ENCODE measurements around the gene FOXP1. TPM values are rescaled to one million over a fixed set of nuclear protein-coding genes. Genes with fewer than 3 reads are reported as not detected.

The FOXP1 gene
- total and polyA plus RNA-seq, 2 donors (not counting 1 experiment from before 2014, with no cell fraction given), result 70.3 to 101 TPM

GRCh38 chr3:71484452-71484851 lies 99.1 kb downstream of the FOXP1 start:
- Histone ChIP-seq H3K27ac (ENCODE audit: insufficient read depth, low read length) (no peak overlapping the region), H3K9ac (ENCODE audit: insufficient read depth, low read length) (no peak overlapping the region), H3K4me2 (ENCODE audit: extremely low read depth, insufficient read depth, low read length) (no peak overlapping the region), H3K4me1 (ENCODE audit: control insufficient read depth, extremely low read depth, insufficient read depth, low read length) (no peaks in the 10 kb centered on the region), H3K4me3 (replicated peaks in 1 of 4; ENCODE audit: control extremely low read depth in 1 of 4, insufficient read depth in 1 of 4, low read depth in 3 of 4, low read length in 4 of 4) (no peak overlapping the region), H2AFZ (ENCODE audit: low read length) (no peak overlapping the region), H3K27me3 (ENCODE audit: control insufficient read depth, insufficient read depth, low read length) (no peaks in the 10 kb centered on the region), H3K9me3 (ENCODE audit: control insufficient read depth, insufficient read depth, low read depth, low read length) (no peaks in the 10 kb centered on the region), H3K79me2 (ENCODE audit: control insufficient read depth, insufficient read depth, low read length) (no peaks in the 10 kb centered on the region), H3K36me3 (ENCODE audit: control insufficient read depth, insufficient read depth, low read length) (no peaks in the 10 kb centered on the region), H4K20me1 (ENCODE audit: control insufficient read depth, extremely low read depth, insufficient read depth, low read length) (no peaks in the 10 kb centered on the region)
- no peak for DNase-seq (ENCODE audit: low read depth in 2 of 2)
- TF ChIP-seq CTCF (conservative IDR thresholded peaks at IDR 0.05 in 1 of 2, IDR thresholded peaks at IDR 0.05 in 1 of 2; ENCODE audit: low read depth in 1 of 2, low read length in 2 of 2), result no peak
- no peak for TF ChIP-seq EZH2 (IDR thresholded peaks at IDR 0.05; ENCODE audit: low read length, missing control alignments)

- Histone ChIP-seq H3K27me3 (ENCODE audit: control insufficient read depth, insufficient read depth, low read length) (no peaks in the 10 kb centered on the region), H3K4me1 (ENCODE audit: control insufficient read depth, extremely low read depth, insufficient read depth, low read length) (no peaks in the 10 kb centered on the region), H3K27ac (ENCODE audit: insufficient read depth, low read length) (no peak overlapping the region), H3K4me3 (replicated peaks in 1 of 4; ENCODE audit: control extremely low read depth in 1 of 4, insufficient read depth in 1 of 4, low read depth in 3 of 4, low read length in 4 of 4) (no peak overlapping the region), H3K36me3 (ENCODE audit: control insufficient read depth, insufficient read depth, low read length) (no peaks in the 10 kb centered on the region), H4K20me1 (ENCODE audit: control insufficient read depth, extremely low read depth, insufficient read depth, low read length) (no peaks in the 10 kb centered on the region), H3K9me3 (ENCODE audit: control insufficient read depth, insufficient read depth, low read depth, low read length) (no peaks in the 10 kb centered on the region), H3K9ac (ENCODE audit: insufficient read depth, low read length) (no peak overlapping the region), H2AFZ (ENCODE audit: low read length) (no peak overlapping the region), H3K79me2 (ENCODE audit: control insufficient read depth, insufficient read depth, low read length) (no peaks in the 10 kb centered on the region), H3K4me2 (ENCODE audit: extremely low read depth, insufficient read depth, low read length) (no peak overlapping the region)
- TF ChIP-seq CTCF (conservative IDR thresholded peaks at IDR 0.05 in 1 of 2, IDR thresholded peaks at IDR 0.05 in 1 of 2; ENCODE audit: low read depth in 1 of 2, low read length in 2 of 2), result no peak
- no peak for DNase-seq (ENCODE audit: low read depth in 2 of 2)
These were observed 99.5 kb downstream of the FOXP1 start for GRCh38 chr3:71484047-71484446.

DNA sequence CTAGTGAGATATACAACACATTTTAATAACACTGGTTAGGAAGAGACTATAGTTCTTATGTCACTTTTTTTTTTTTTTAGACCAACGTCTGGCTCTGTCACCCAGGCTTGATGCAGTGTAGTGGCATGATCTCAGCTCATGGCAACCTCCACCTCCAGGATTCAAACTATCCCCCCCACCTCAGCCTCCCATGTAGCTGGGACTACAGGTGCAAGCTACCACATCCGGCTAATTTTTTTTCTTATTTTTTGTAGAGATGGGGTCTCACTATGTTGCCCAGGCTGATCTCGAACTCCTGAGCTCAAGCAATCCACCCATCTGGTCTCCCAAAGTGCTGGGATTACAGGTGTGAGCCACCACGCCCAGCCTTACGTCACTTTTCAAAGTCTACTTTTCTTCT lies 100.8 kb downstream of the FOXP1 start:
- H3K9ac ChIP-seq (ENCODE audit: insufficient read depth, low read length), result no peak overlapping the region
- no peak overlapping the region for H3K27ac ChIP-seq (ENCODE audit: insufficient read depth, low read length)
- no peak overlapping the region for H3K4me3 ChIP-seq (replicated peaks in 1 of 4; ENCODE audit: control extremely low read depth in 1 of 4, insufficient read depth in 1 of 4, low read depth in 3 of 4, low read length in 4 of 4)
- H4K20me1 ChIP-seq (ENCODE audit: control insufficient read depth, extremely low read depth, insufficient read depth, low read length), result no peaks in the 10 kb centered on the region
- DNase-seq (ENCODE audit: low read depth in 2 of 2), result no peak
- no peaks in the 10 kb centered on the region for H3K9me3 ChIP-seq (ENCODE audit: control insufficient read depth, insufficient read depth, low read depth, low read length)
- no peak overlapping the region for H2AFZ ChIP-seq (ENCODE audit: low read length)
- H3K36me3 ChIP-seq (ENCODE audit: control insufficient read depth, insufficient read depth, low read length), result no peaks in the 10 kb centered on the region
- no peaks in the 10 kb centered on the region for H3K27me3 ChIP-seq (ENCODE audit: control insufficient read depth, insufficient read depth, low read length)
- H3K79me2 ChIP-seq (ENCODE audit: control insufficient read depth, insufficient read depth, low read length), result no peaks in the 10 kb centered on the region
- H3K4me1 ChIP-seq (ENCODE audit: control insufficient read depth, extremely low read depth, insufficient read depth, low read length), result no peaks in the 10 kb centered on the region
- no peak overlapping the region for H3K4me2 ChIP-seq (ENCODE audit: extremely low read depth, insufficient read depth, low read length)
- no peak for TF ChIP-seq CTCF (conservative IDR thresholded peaks at IDR 0.05 in 1 of 2, IDR thresholded peaks at IDR 0.05 in 1 of 2; ENCODE audit: low read depth in 1 of 2, low read length in 2 of 2)

All from fibroblast of lung (primary cell).